Panc1 (cell line): ENCODE measurements around the gene FOCAD.

Experiments
- CTCF ChIP-seq: fragments of 450-650 bp; IDR thresholded peaks from 2 replicates; pipeline ENCODE4 v1.5.1; 2017; ENCODE audit warnings: mild to moderate bottlenecking
- POLR2AphosphoS5 ChIP-seq: IDR thresholded peaks from 2 replicates; pipeline ENCODE4 v1.6.1; 2012; ENCODE audit warnings: mild to moderate bottlenecking, low read depth, low read length, moderate library complexity
- SIN3A ChIP-seq: IDR thresholded peaks from 2 replicates; pipeline ENCODE4 v1.6.1; 2012; ENCODE audit warnings: low read depth, mild to moderate bottlenecking, low read length, moderate library complexity, borderline replicate concordance; ENCODE audit not compliant: insufficient read depth
- TCF7L2 ChIP-seq: IDR thresholded peaks from 2 replicates; pipeline ENCODE4 v1.6.1; 2011; ENCODE audit warnings: mild to moderate bottlenecking, low read depth, low read length, inconsistent platforms
- TF ChIP-seq, protein P1 (sequence below), 2 experiments: IDR thresholded peaks; 2 replicates each; pipeline ENCODE4 v1.6.1; 2011 to 2012; ENCODE audit warnings: low read depth in 2 of 2, control low read depth in 1 of 2, low read length in 1 of 2, mild to moderate bottlenecking in 1 of 2, moderate library complexity in 1 of 2; ENCODE audit not compliant: insufficient read depth in 1 of 2

DNA sequence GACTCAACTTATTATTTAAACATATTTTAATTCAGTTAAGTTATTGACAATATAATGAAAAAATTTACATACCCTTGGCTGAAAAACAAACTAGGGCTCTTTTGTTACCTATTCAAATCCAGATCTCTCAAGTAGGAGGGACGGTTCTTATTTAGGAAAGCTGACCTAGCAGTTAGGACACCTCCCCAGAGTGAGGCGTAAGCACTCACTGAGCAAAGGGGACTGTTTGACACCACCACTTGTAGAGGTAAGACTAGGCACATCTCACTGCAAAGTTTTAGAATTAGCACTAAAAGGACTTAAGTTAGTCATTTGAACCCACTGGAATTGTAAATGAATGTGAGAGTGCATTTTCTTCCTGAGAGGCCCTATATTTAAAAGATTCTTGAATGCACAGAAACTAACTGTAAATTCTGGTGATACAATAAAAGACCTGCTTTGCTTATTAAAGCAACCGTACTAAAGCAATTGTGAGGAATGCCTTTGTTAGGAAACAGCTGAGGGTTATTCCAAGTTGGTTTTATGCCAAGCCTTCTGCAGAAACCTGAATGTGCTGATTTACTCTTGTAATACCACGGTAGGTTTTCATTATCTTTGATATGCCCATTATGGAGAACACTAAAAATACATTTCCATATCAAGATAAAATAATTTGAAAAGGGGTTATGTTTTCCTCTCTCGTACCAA lies 331.2 kb downstream of the FOCAD start:
- no peak for TF ChIP-seq CTCF
- TF ChIP-seq, protein P1, sequence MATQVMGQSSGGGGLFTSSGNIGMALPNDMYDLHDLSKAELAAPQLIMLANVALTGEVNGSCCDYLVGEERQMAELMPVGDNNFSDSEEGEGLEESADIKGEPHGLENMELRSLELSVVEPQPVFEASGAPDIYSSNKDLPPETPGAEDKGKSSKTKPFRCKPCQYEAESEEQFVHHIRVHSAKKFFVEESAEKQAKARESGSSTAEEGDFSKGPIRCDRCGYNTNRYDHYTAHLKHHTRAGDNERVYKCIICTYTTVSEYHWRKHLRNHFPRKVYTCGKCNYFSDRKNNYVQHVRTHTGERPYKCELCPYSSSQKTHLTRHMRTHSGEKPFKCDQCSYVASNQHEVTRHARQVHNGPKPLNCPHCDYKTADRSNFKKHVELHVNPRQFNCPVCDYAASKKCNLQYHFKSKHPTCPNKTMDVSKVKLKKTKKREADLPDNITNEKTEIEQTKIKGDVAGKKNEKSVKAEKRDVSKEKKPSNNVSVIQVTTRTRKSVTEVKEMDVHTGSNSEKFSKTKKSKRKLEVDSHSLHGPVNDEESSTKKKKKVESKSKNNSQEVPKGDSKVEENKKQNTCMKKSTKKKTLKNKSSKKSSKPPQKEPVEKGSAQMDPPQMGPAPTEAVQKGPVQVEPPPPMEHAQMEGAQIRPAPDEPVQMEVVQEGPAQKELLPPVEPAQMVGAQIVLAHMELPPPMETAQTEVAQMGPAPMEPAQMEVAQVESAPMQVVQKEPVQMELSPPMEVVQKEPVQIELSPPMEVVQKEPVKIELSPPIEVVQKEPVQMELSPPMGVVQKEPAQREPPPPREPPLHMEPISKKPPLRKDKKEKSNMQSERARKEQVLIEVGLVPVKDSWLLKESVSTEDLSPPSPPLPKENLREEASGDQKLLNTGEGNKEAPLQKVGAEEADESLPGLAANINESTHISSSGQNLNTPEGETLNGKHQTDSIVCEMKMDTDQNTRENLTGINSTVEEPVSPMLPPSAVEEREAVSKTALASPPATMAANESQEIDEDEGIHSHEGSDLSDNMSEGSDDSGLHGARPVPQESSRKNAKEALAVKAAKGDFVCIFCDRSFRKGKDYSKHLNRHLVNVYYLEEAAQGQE (IDR thresholded peaks at IDR 0.05; ENCODE audit: insufficient read depth in 1 of 2, low read depth in 2 of 2, low read length in 1 of 2): no peak
- TF ChIP-seq SIN3A: no peak
- no peak for TF ChIP-seq TCF7L2
- no peak for TF ChIP-seq POLR2AphosphoS5
